WTC11 (cell line): Measurements from ENCODE around the gene DUT.
A peak's percentile ranks its signal among the peaks of the same experiment; 100 is the strongest.

ENCODE experiments used
- CREB1 ChIP-seq: sonication (generic); formaldehyde crosslinking; IDR thresholded peaks from 2 replicates; pipeline ENCODE4 v1.8.0; 2023; ENCODE audit warnings: mild to moderate bottlenecking, missing genetic modification reagents
- MXD4 ChIP-seq: fragments of 250-450 bp; sonication (Bioruptor Pico); IDR thresholded peaks from 2 replicates; pipeline ENCODE4 v1.8.0; 2021; ENCODE audit warnings: mild to moderate bottlenecking, moderate library complexity, borderline replicate concordance
- NR1H2 ChIP-seq: sonication (generic); formaldehyde crosslinking; IDR thresholded peaks from 2 replicates; pipeline ENCODE4 v1.9.0; 2021; ENCODE audit warnings: mild to moderate bottlenecking, moderate library complexity, missing genetic modification reagents
- SMAD3 ChIP-seq: sonication (generic); formaldehyde crosslinking; IDR thresholded peaks from 2 replicates; pipeline ENCODE4 v1.8.0; 2022; ENCODE audit warnings: missing genetic modification reagents, mild to moderate bottlenecking, borderline replicate concordance
- TCF7 ChIP-seq: sonication (generic); formaldehyde crosslinking; IDR thresholded peaks from 2 replicates; pipeline ENCODE4 v1.8.0; 2022; ENCODE audit warnings: mild to moderate bottlenecking, low read depth, missing genetic modification reagents, moderate library complexity
- ZNF232 ChIP-seq: sonication (generic); formaldehyde crosslinking; IDR thresholded peaks from 2 replicates; pipeline ENCODE4 v1.8.0; 2022; ENCODE audit warnings: mild to moderate bottlenecking, missing genetic modification reagents
- TF ChIP-seq, protein P1 (sequence below): sonication (generic); formaldehyde crosslinking; conservative IDR thresholded peaks from 2 replicates; pipeline ENCODE4 v1.8.1; 2023; ENCODE audit warnings: mild to moderate bottlenecking, low read depth, missing genetic modification reagents, moderate library complexity
- TF ChIP-seq, protein P2 (sequence below): fragments of 200-600 bp; IDR thresholded peaks from 2 replicates; pipeline ENCODE4 v1.8.0; 2022; ENCODE audit warnings: antibody characterized with exemption
- TF ChIP-seq, protein P3 (sequence below): sonication (generic); formaldehyde crosslinking; IDR thresholded peaks from 2 replicates; pipeline ENCODE4 v1.8.0; 2023; ENCODE audit warnings: missing genetic modification reagents
- TF ChIP-seq, protein P4 (sequence below): sonication (generic); formaldehyde crosslinking; IDR thresholded peaks from 2 replicates; pipeline ENCODE4 v1.8.1; 2022; ENCODE audit warnings: low read depth, missing genetic modification reagents, borderline replicate concordance

DNA sequence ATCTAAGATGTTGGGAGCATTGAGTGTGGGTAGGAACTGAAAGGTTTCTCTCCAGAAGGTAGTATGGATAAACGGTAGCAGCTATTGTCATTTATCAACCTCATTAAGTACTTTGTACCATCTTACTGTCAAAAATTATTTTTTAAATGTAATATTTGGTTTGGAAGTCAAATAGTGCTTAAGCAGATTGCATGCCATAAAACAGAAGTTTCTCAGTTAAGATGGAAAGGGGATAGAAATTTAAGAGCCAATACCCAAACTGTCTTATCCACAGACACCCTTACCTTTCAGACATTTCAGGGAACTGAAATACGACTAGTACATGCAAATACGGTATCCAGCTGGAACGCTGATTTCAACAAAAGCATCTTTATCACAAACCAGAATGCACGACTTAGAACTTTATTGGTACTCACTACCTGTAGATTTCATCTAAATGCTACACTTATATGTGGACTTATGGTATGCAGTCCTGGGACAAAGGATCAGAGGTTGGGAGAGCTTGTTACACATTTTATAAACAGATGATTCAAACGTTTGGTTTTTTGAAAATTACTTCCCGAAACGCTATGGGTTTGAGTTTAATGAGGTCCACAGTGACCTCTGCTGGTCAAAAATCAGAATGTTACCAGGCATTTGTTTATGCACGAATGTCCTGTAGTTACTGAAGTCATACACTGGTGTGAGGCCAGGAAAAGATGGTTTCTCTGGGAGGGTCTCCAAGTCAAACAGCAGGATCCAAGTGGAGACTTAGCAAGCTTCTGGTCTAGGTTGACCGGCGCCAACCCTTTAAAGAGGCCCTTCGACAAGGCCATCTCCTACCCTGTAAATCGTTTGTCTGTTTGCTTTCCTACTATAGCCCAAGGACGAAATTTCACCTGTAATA lies 45.7 kb upstream of the DUT start:
- TF ChIP-seq, protein P1, sequence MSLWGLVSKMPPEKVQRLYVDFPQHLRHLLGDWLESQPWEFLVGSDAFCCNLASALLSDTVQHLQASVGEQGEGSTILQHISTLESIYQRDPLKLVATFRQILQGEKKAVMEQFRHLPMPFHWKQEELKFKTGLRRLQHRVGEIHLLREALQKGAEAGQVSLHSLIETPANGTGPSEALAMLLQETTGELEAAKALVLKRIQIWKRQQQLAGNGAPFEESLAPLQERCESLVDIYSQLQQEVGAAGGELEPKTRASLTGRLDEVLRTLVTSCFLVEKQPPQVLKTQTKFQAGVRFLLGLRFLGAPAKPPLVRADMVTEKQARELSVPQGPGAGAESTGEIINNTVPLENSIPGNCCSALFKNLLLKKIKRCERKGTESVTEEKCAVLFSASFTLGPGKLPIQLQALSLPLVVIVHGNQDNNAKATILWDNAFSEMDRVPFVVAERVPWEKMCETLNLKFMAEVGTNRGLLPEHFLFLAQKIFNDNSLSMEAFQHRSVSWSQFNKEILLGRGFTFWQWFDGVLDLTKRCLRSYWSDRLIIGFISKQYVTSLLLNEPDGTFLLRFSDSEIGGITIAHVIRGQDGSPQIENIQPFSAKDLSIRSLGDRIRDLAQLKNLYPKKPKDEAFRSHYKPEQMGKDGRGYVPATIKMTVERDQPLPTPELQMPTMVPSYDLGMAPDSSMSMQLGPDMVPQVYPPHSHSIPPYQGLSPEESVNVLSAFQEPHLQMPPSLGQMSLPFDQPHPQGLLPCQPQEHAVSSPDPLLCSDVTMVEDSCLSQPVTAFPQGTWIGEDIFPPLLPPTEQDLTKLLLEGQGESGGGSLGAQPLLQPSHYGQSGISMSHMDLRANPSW (CRISPR knock-in tag): no peak
- TF ChIP-seq CREB1 (CRISPR knock-in tag): no peak
- TF ChIP-seq MXD4: no peak
- TF ChIP-seq, protein P2, sequence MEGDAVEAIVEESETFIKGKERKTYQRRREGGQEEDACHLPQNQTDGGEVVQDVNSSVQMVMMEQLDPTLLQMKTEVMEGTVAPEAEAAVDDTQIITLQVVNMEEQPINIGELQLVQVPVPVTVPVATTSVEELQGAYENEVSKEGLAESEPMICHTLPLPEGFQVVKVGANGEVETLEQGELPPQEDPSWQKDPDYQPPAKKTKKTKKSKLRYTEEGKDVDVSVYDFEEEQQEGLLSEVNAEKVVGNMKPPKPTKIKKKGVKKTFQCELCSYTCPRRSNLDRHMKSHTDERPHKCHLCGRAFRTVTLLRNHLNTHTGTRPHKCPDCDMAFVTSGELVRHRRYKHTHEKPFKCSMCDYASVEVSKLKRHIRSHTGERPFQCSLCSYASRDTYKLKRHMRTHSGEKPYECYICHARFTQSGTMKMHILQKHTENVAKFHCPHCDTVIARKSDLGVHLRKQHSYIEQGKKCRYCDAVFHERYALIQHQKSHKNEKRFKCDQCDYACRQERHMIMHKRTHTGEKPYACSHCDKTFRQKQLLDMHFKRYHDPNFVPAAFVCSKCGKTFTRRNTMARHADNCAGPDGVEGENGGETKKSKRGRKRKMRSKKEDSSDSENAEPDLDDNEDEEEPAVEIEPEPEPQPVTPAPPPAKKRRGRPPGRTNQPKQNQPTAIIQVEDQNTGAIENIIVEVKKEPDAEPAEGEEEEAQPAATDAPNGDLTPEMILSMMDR: peak; percentile 56
- TF ChIP-seq, protein P3, sequence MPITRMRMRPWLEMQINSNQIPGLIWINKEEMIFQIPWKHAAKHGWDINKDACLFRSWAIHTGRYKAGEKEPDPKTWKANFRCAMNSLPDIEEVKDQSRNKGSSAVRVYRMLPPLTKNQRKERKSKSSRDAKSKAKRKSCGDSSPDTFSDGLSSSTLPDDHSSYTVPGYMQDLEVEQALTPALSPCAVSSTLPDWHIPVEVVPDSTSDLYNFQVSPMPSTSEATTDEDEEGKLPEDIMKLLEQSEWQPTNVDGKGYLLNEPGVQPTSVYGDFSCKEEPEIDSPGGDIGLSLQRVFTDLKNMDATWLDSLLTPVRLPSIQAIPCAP: no peak
- TF ChIP-seq ZNF232 (CRISPR knock-in tag): no peak
- TF ChIP-seq, protein P4, sequence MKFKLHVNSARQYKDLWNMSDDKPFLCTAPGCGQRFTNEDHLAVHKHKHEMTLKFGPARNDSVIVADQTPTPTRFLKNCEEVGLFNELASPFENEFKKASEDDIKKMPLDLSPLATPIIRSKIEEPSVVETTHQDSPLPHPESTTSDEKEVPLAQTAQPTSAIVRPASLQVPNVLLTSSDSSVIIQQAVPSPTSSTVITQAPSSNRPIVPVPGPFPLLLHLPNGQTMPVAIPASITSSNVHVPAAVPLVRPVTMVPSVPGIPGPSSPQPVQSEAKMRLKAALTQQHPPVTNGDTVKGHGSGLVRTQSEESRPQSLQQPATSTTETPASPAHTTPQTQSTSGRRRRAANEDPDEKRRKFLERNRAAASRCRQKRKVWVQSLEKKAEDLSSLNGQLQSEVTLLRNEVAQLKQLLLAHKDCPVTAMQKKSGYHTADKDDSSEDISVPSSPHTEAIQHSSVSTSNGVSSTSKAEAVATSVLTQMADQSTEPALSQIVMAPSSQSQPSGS (CRISPR knock-in tag): no peak
- no peak for TF ChIP-seq SMAD3 (CRISPR knock-in tag)
- TF ChIP-seq NR1H2 (CRISPR knock-in tag): no peak
- no peak for TF ChIP-seq TCF7 (CRISPR knock-in tag)
